Fibroblast of lung (primary cell): ENCODE data around the gene SLC38A2.

Experiments used
- EZH2 ChIP-seq: IDR thresholded peaks from 2 replicates; pipeline ENCODE4 v1.5.1; 2012; ENCODE audit warnings: low read length, control low read depth, mild to moderate bottlenecking; ENCODE audit errors: missing control alignments
- TF ChIP-seq, protein P1 (sequence below), 2 donors: IDR thresholded peaks in 1 of 2; conservative IDR thresholded peaks in 1 of 2; 1 replicate in 1 of 2; 2 replicates in 1 of 2; pipeline ENCODE4 v1.5.1; 2011 to 2012; ENCODE audit warnings: low read length in 2 of 2, control low read depth in 1 of 2, inconsistent platforms in 1 of 2, low read depth in 1 of 2, mild to moderate bottlenecking in 1 of 2

DNA sequence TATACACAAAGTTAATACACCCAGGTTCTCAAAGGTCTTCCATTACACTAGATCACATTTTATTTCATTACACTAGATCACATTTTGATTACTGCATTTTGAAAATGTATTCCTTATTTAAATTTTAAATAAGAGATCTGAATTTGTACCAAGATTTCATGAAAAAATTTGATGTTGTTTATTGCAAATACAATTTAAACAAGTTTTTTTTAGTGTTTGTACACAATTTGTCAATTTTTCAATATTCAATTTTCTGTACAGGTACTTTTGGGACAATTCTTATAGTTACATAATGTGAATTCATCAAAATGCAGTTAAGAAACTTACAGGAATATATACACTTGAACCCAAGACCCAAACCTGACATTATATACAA lies 14.3 kb downstream of the SLC38A2 start:
- TF ChIP-seq, protein P1, sequence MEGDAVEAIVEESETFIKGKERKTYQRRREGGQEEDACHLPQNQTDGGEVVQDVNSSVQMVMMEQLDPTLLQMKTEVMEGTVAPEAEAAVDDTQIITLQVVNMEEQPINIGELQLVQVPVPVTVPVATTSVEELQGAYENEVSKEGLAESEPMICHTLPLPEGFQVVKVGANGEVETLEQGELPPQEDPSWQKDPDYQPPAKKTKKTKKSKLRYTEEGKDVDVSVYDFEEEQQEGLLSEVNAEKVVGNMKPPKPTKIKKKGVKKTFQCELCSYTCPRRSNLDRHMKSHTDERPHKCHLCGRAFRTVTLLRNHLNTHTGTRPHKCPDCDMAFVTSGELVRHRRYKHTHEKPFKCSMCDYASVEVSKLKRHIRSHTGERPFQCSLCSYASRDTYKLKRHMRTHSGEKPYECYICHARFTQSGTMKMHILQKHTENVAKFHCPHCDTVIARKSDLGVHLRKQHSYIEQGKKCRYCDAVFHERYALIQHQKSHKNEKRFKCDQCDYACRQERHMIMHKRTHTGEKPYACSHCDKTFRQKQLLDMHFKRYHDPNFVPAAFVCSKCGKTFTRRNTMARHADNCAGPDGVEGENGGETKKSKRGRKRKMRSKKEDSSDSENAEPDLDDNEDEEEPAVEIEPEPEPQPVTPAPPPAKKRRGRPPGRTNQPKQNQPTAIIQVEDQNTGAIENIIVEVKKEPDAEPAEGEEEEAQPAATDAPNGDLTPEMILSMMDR (conservative IDR thresholded peaks at IDR 0.05 in 1 of 2, IDR thresholded peaks at IDR 0.05 in 1 of 2; ENCODE audit: low read depth in 1 of 2, low read length in 2 of 2): no peak
- TF ChIP-seq EZH2: no peak
